GM20431 (cell line): ENCODE data around the gene PEAK1.

Experiments
- in situ Hi-C: fragments of 300-500 bp; cut with MseI, MboI; formaldehyde crosslinking; loops from one replicate; pipeline ENCODE4 v1.15.0; 2020; ENCODE audit warnings: low sequenced_read_pairs; ENCODE audit not compliant: unreplicated experiment

Gene PEAK1

GRCh38 chr15:77156000-77156399, 263.9 kb downstream of the PEAK1 start:
- in situ Hi-C loops: loop anchor here (25.0 kb wide), 1 partner anchor 106 kb away; no protein-coding TSS in a partner anchor

- in situ Hi-C loops: no loop called here
Observed at GRCh38 chr15:77148191-77148590, 271.7 kb downstream of the PEAK1 start.

- in situ Hi-C loops: no loop called here
Observed at GRCh38 chr15:77145370-77145769, 274.5 kb downstream of the PEAK1 start.

GRCh38 chr15:77144492-77145070, 275.3 kb downstream of the PEAK1 start:
- in situ Hi-C loops: no loop called here

GRCh38 chr15:77144026-77144425, 275.9 kb downstream of the PEAK1 start:
- in situ Hi-C loops: no loop called here

GRCh38 chr15:77143616-77144015, 276.3 kb downstream of the PEAK1 start:
- in situ Hi-C loops: no loop called here

GRCh38 chr15:77143191-77143590, 276.7 kb downstream of the PEAK1 start:
- in situ Hi-C loops: no loop called here

GRCh38 chr15:77140220-77140619, 279.7 kb downstream of the PEAK1 start:
- in situ Hi-C loops: no loop called here

GRCh38 chr15:77139312-77139711, 280.6 kb downstream of the PEAK1 start:
- in situ Hi-C loops: no loop called here

- in situ Hi-C loops: no loop called here
Observed at GRCh38 chr15:77138167-77138522, 281.8 kb downstream of the PEAK1 start.

GRCh38 chr15:77135181-77135580, 284.7 kb downstream of the PEAK1 start:
- in situ Hi-C loops: no loop called here

- in situ Hi-C loops: no loop called here
Observed at GRCh38 chr15:77130315-77130930, 289.5 kb downstream of the PEAK1 start.

- in situ Hi-C loops: no loop called here
Observed at GRCh38 chr15:77127626-77128025, 292.3 kb downstream of the PEAK1 start.

GRCh38 chr15:77126529-77127326, 293.2 kb downstream of the PEAK1 start:
- in situ Hi-C loops: no loop called here

GRCh38 chr15:77123854-77124253, 296.1 kb downstream of the PEAK1 start:
- in situ Hi-C loops: no loop called here

- in situ Hi-C loops: no loop called here
Observed at GRCh38 chr15:77122576-77122975, 297.3 kb downstream of the PEAK1 start.

- in situ Hi-C loops: no loop called here
Observed at GRCh38 chr15:77121599-77121998, 298.3 kb downstream of the PEAK1 start.

- in situ Hi-C loops: no loop called here
Observed at GRCh38 chr15:77120576-77120975, 299.3 kb downstream of the PEAK1 start.

GRCh38 chr15:77119446-77119845, 300.5 kb downstream of the PEAK1 start:
- in situ Hi-C loops: loop anchor here (10.0 kb wide), 1 partner anchor 425 kb away; no protein-coding TSS in a partner anchor

- in situ Hi-C loops: loop anchor here (10.0 kb wide), 1 partner anchor 426 kb away; no protein-coding TSS in a partner anchor
Observed at GRCh38 chr15:77118882-77119321, 301.0 kb downstream of the PEAK1 start.

GRCh38 chr15:77115179-77115578, 304.7 kb downstream of the PEAK1 start:
- in situ Hi-C loops: loop anchor here (10.0 kb wide), 1 partner anchor 430 kb away; no protein-coding TSS in a partner anchor
